GM11168 (cell line): ENCODE measurements around the gene CEP350.
"Not testable (repeated sequence)": the region's sequence is repeated elsewhere in the genome, so short reads cannot be mapped to it uniquely, and the experiment has no call there.

Experiments used
- in situ Hi-C: fragments of 300-500 bp; cut with MboI; formaldehyde crosslinking; loops from one replicate; pipeline ENCODE4 v1.12.0; 2022; ENCODE audit warnings: low sequenced_read_pairs; ENCODE audit not compliant: unreplicated experiment

The CEP350 gene

DNA sequence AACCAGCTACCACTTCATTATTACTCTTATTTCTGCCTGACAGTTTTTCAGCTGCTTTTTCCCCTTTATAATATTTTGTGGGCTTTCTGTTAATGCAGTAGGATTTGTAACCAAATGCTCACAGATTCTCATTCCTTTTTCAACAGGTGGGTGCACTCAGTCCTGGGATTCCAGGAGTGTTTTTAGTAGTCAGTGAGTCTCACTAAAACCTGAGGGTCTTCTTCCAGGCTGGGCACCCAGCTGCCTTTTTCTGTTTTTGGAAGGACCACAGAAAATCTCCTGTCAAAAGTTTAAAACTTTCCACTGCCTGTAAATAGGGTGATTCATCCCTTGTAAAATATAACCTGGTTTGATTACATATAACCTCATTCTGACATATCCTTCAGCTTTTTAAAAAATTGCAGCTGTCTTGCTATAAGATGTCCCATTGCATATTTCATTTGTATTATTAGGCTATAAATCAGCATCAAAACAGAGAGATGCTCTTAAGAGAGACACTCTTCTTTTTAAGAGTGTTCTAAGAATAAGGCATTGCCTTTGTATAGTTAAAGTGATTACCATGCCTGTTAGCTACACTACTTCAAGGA lies 16.8 kb upstream of the CEP350 start:
- in situ Hi-C loops: no loop called here

- in situ Hi-C loops: no loop called here
Measured at GRCh38 chr1:179938752-179939151, 15.9 kb upstream of the CEP350 start.

DNA sequence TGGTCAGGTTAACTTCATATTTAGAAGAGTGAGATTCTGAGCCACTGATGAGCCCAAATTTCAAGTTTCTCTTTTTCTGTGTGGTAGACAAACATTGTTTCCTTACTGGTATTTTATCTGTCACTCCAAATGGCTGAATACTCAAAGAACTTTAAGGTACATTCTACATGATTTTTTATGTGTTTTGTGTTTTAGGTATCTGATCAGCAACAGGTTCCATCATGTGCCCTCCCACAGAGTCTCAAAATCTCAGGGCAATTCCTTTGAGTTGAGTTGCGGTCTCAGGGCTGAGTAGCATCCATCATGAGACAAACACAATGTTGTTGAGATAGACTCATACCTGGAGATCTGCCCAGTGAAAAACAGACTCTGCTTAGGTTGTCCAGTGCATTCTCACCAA lies 14.7 kb upstream of the CEP350 start:
- in situ Hi-C loops: no loop called here

- in situ Hi-C loops: no loop called here
Measured at GRCh38 chr1:179941454-179941853, 13.2 kb upstream of the CEP350 start.

GRCh38 chr1:179950651-179951050 lies 4.0 kb upstream of the CEP350 start:
- in situ Hi-C loops: no loop called here

DNA sequence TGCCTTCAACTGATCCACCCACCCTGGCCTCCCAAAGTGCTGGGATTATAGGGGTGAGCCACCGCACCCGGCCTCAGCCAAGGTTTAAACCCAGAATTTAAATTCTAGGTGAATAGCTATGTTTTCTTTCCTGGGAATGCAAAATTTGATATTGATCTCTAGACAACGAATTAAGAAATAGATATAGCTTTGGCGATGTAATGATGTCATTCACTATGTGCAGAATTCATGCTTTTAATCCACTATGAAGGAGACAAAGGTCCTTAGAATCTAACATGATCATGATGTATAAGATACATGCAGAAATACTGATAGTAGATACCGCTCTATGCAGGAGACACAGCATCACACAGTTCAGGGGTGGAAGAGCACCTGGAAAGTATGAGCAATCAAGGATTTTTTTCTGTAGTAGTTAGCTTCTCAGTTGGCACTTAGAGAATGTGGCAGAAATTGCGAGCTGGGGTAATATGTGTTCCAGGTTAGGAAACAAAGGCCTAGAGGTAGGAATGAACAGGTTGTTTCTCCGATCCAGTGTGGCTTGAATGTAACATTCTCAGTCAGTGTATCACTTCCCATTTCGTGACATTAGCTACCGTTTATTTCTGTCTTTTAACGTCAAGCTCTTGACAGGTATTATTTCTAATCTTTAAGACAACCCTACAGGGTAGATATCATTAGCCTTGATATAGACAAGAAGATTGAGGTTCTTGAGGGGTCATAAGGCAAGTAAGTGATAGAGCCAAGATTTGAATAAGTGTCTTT lies 3.0 kb upstream of the CEP350 start:
- in situ Hi-C loops: no loop called here

DNA sequence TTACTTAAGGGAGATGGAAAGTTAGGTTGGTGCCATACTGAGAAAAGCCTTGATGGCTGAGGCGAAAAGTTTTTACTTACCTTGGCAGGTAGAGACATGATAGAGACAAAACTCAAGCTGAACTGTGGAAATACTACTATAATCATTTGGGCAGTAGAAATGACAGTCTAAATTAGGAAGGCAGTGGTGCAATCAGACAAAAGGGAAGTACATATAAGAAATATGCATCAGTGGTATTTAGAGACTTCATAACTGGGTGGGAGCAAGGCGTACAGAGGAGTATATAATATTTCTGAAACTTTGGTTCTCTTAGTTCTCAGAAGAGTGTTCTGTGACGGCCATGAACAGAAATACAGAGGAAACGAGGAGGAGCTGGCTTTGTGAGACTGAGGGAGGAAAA lies 2.4 kb upstream of the CEP350 start:
- in situ Hi-C loops: no loop called here

DNA sequence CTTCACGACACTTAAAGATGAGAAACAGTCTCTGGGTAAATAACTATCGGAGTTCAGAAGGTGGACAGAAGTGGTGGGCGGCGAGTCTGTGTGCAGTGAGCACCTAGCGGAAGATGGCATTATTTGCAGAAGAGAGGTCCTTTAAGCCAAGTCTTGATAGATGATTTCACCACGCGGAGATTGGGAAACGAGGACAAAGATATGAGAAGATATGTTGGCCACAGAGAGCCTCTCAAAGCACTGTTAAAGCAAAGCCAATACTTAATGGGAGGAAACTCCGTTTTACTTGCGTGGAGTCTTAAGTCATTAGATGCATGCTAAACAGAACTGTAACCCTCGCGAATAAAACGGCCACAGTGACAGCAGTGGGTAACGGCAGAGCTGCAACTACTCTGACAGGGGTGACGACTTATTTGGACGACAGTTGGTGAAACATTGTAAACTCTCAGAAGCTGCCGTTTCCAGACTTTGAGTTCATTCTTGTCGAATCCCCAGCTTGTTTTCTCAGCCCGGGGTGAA lies 577 bp upstream of the CEP350 start:
- in situ Hi-C loops: no loop called here

- in situ Hi-C loops: no loop called here
Measured at GRCh38 chr1:179955287-179955680, 674 bp downstream of the CEP350 start.

DNA sequence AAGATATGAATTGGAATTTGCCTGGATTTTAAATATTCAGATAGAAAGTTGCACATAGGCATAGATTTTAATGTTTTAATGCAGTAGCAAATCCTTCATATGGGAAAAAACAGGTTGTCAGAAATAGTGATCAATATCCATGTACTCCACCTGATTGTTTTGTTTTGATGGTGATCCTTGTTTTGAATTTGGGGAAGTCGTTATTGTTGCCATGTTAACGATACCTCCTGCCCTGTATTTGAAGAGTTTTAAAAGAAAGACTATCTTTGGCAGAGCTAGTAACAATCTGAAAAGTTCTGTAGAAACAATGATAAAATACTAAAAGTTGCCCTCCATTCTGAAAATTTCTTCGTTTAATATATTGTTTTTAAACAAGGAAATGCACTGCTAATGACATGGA lies 1.1 kb downstream of the CEP350 start:
- in situ Hi-C loops: no loop called here

GRCh38 chr1:179958359-179958758 lies 3.7 kb downstream of the CEP350 start:
- in situ Hi-C loops: no loop called here

DNA sequence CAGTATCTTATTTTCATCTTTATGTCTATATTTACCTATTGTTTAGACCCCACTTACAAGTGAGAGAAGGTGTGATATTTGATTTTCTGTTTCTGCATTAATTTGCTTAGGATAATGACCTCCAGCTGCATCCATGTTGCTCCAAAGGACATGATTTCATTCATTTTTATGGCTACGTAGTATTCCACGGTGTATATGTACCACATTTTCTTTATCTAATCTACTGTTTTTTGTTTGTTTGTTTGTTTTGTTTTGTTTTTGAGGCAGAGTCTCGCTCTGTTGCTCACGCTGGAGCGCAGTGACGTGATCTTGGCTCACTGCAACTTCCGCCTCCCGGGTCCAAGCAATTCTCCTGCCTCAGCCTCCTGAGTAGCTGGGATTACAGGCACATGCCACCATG lies 7.6 kb downstream of the CEP350 start:
- in situ Hi-C loops: not testable (repeated sequence)

- in situ Hi-C loops: no loop called here
Measured at GRCh38 chr1:179966551-179966950, 11.9 kb downstream of the CEP350 start.

DNA sequence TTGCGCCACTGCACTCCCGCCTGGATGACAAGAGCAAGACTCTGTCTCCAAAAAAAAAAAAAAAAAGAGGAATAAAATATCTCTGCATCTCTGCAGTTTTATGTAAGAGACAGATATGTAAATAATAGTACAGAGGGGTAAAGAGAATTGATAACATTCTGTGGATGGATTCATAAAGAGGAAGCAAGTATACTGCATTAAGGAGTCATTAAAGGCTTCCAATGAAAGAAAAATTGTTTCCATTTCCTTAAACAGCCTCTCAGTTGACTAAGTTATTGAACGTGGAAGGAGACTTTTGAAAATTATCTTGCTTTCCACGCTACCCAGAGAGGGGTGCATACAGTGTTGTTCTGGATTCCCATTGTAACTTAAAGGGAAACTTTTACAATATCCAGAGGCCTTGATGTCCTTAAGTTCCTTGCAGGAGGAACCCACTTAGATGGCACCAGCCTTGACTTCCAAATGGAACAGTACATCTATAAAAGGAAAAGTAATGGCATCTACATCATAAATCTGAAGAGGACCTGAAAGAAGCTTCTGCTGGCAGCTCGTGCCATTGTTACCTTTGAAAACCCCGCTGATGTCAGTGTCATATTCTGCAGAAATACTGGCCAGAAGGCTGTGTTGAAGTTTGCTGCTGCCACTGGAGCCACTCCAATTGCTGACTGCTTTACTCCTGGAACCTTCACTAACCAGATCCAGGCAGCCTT lies 13.8 kb downstream of the CEP350 start:
- in situ Hi-C loops: no loop called here

- in situ Hi-C loops: no loop called here
Measured at GRCh38 chr1:179968994-179969919, 14.6 kb downstream of the CEP350 start.

GRCh38 chr1:179969962-179970361 lies 15.4 kb downstream of the CEP350 start:
- in situ Hi-C loops: no loop called here

DNA sequence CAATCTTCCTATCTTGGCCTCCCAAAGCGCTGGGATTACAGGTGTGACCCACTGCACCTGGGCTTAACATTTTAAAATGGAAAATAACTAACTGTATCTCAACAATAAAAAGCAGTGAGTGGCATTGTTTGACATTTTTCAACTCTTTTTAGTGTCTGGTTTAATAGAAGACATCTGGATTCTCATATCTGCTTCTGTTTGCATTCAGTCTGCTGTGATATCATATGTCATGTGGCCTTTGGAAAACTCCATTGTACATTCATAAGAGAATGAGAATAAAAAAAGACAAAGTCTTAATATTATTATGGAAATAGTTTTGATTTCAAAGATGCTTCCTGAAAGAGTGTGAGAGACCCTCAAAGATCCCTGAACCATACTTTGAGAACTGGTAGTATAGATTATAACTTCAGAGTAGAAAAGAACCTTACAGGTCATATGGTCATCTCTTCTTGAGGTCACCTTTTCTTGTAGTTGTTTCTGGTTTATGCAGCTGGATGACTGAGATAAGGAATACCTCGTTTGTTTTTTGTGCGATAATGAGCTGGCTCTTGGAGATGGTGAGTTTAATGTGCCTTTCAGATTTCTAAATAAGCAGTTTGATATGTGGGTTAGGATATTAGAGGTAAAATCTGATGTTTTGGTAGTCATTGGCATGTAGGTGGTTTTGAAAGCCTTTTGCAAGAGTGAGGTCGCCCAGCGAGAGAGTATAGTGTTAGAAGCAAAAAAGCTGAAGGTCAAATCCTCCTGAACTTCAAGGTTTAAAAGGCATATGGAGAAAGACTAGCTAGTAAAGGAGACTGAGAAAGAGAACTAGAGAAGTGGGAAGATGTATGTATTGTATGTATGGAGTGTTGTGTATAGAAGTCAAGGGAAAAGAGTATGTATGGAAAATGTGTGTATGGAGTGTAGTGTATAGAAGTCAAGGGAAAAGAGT lies 17.2 kb downstream of the CEP350 start:
- in situ Hi-C loops: no loop called here

- in situ Hi-C loops: no loop called here
Measured at GRCh38 chr1:179973198-179974110, 18.8 kb downstream of the CEP350 start.
